Upper lobe of left lung (tissue), 6 donors: ENCODE data around the gene KRT75. TPM values are rescaled to one million over a fixed set of nuclear protein-coding genes. Genes with fewer than 3 reads are reported as not detected.

Experiments
- ATAC-seq, 2 donors: fragments of 200-7000 bp; cut with Tn5 transposase; one replicate each; pipeline ENCODE4 v1.9.1; 2022; ENCODE audit warnings: mild to moderate bottlenecking in 2 of 2, moderate library complexity in 2 of 2; ENCODE audit not compliant: low FRiP score in 2 of 2
- DNase-seq, 2 donors: peaks; one replicate each; pipeline ENCODE4 v3.0.0-alpha.2; 2019 to 2020
- H3K27ac ChIP-seq, 4 donors: fragments of 200-600 bp; sonication (generic); one replicate each; pipeline ENCODE4 v1.5.1; 2016 to 2019
- H3K27me3 ChIP-seq, 4 donors: fragments of 200-600 bp; sonication (generic); one replicate each; pipeline ENCODE4 v1.5.1; 2017 to 2019
- H3K36me3 ChIP-seq, 4 donors: fragments of 200-600 bp; sonication (generic); one replicate each; pipeline ENCODE4 v1.5.1; 2016 to 2019
- H3K4me1 ChIP-seq, 4 donors: fragments of 200-600 bp; sonication (generic); one replicate each; pipeline ENCODE4 v1.5.1; 2018 to 2019
- H3K4me3 ChIP-seq, 4 donors: fragments of 200-600 bp; sonication (generic); one replicate each; pipeline ENCODE4 v1.5.1; 2017 to 2019; ENCODE audit warnings: mild to moderate bottlenecking in 2 of 4, moderate library complexity in 1 of 4
- H3K9me3 ChIP-seq, 4 donors: fragments of 200-600 bp; sonication (generic); one replicate each; pipeline ENCODE4 v1.5.1; 2018 to 2019
- EP300 ChIP-seq, 4 donors: sonication (generic); formaldehyde crosslinking; IDR thresholded peaks; one replicate each; pipeline ENCODE4 v1.5.1; 2017; ENCODE audit warnings: antibody characterized with exemption in 4 of 4, control low read depth in 2 of 4
- POLR2A ChIP-seq, 4 donors: fragments of 450-650 bp; IDR thresholded peaks; one replicate each; pipeline ENCODE4 v1.5.1; 2016 to 2017; ENCODE audit warnings: antibody characterized with exemption in 4 of 4, mild to moderate bottlenecking in 2 of 4
- POLR2AphosphoS5 ChIP-seq, 2 donors: sonication (generic); formaldehyde crosslinking; IDR thresholded peaks; one replicate each; pipeline ENCODE4 v1.5.1; 2017; ENCODE audit warnings: antibody characterized with exemption in 2 of 2
- WGBS, 2 donors: methylation state at CpG; one replicate each; pipeline ENCODE4 v1.1.5; 2017 to 2018; 5-methylcytosine and 5-hydroxymethylcytosine counted together
- total RNA-seq, 6 donors: library from RNA; depleted of rRNA in 4 of 6; stranded (reverse); fragments of >200 nt in 4 of 6; gene quantifications; one replicate each; pipeline versions ENCODE4 v1.1.0 to v1.2.1, GENCODE V29; 2016 to 2021
- TF ChIP-seq, protein P1 (sequence below), 6 experiments: fragments of 450-650 bp in 4 of 6; fragments of 200-600 bp in 2 of 6; sonication (generic) in 2 of 6; IDR thresholded peaks; one replicate each; pipeline ENCODE4 v1.5.1; 2016 to 2019; ENCODE audit warnings: antibody characterized with exemption in 6 of 6
- donor health status: DM: no; HTN: no; CAD: no; lungs with moderate emphysema.
- donor health status: DM: no; HTN: yes; CAD: no; lungs with severe emphysema.

The KRT75 gene
- total RNA-seq, 6 donors from 2014 or later: not detected

DNA sequence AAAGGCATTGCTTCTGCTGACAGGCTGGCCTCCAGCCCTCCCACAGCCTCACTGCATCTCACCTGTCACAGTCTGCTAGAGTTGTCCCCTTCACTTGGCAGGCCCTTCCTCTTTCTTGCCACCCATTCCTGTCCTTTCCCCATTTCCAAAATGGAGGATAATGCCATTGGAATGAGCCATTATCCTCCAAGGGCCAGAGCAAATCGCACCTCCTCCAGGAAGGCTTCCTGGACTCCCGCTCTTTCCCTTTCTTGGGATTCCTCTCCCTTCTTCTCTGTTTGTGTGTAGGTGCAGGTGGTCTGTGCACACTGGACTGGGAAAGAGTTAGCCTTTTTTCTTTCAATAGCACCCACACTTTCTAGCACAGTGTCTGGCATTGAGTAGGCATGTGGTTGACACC is 31.8 kb downstream of the KRT75 start:
- Histone ChIP-seq H3K27me3 (no peaks in the 10 kb centered on the region), H3K27ac (no peak overlapping the region), H3K9me3 (no peaks in the 10 kb centered on the region), H3K36me3 (no peaks in the 10 kb centered on the region), H3K4me3 (no peak overlapping the region), H3K4me1 (no peaks in the 10 kb centered on the region)
- WGBS, 2 donors: 91 to 94% methylated on average over 2 of the region's 2 CpGs
- no peak for ATAC-seq
- no peak for DNase-seq
- no peak for TF ChIP-seq POLR2AphosphoS5 (IDR thresholded peaks at IDR 0.05)
- no peak for TF ChIP-seq POLR2A (IDR thresholded peaks at IDR 0.05)
- TF ChIP-seq, protein P1, sequence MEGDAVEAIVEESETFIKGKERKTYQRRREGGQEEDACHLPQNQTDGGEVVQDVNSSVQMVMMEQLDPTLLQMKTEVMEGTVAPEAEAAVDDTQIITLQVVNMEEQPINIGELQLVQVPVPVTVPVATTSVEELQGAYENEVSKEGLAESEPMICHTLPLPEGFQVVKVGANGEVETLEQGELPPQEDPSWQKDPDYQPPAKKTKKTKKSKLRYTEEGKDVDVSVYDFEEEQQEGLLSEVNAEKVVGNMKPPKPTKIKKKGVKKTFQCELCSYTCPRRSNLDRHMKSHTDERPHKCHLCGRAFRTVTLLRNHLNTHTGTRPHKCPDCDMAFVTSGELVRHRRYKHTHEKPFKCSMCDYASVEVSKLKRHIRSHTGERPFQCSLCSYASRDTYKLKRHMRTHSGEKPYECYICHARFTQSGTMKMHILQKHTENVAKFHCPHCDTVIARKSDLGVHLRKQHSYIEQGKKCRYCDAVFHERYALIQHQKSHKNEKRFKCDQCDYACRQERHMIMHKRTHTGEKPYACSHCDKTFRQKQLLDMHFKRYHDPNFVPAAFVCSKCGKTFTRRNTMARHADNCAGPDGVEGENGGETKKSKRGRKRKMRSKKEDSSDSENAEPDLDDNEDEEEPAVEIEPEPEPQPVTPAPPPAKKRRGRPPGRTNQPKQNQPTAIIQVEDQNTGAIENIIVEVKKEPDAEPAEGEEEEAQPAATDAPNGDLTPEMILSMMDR (IDR thresholded peaks at IDR 0.05): no peak
- TF ChIP-seq EP300 (IDR thresholded peaks at IDR 0.05): no peak

DNA sequence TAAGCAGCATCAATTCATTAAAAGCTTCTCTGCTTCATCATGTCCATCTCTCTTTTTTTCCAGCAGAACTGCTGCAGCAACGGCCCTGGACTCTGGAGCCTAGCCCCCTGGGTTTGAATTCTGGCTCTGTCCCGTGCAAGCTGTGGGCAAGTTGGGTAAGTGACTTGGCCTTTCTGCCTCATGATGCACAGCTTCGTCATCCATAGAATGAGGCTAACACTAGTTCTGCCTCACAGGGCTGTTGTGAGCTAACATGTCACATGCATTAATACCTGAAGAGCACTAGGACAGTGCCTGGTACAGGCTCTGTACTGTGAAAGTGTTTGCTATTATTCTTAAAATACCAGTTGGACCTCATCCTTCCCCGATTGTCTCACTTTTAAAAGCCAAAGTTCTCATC is 32.2 kb downstream of the KRT75 start:
- H3K9me3 ChIP-seq: no peaks in the 10 kb centered on the region
- DNase-seq (no peak), ATAC-seq (no peak)
- no peaks in the 10 kb centered on the region for H3K4me1 ChIP-seq
- H3K36me3 ChIP-seq: no peaks in the 10 kb centered on the region
- WGBS, 2 donors: 80 to 81% methylated on average over 4 of the region's 4 CpGs
- H3K27ac ChIP-seq: no peak overlapping the region
- no peaks in the 10 kb centered on the region for H3K27me3 ChIP-seq
- H3K4me3 ChIP-seq: no peak overlapping the region
- TF ChIP-seq, protein P1 (IDR thresholded peaks at IDR 0.05): no peak
- TF ChIP-seq POLR2A (IDR thresholded peaks at IDR 0.05): no peak
- TF ChIP-seq POLR2AphosphoS5 (IDR thresholded peaks at IDR 0.05): no peak
- TF ChIP-seq EP300 (IDR thresholded peaks at IDR 0.05): no peak

DNA sequence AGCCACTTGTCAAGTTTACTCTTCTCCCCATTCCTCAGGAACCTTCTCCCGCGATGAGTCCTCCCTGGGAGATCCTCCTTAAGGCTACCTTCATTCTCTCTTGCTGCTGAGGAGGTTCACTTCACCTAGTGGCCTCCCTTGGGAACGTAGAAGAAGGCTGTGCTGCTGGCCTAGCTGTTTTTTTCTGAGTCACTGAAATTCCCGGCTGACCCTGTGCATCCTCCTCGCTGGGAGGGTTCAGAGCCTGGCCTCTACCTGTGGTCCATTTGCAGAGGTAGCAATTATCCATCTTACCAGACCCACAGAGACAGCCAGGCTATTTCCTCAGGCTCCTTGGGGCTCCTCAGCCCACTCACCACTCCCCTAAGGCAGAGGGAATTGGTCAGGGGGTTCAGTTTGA is 32.6 kb downstream of the KRT75 start:
- Histone ChIP-seq H3K4me1 (no peaks in the 10 kb centered on the region), H3K27ac (no peak overlapping the region), H3K9me3 (no peaks in the 10 kb centered on the region), H3K36me3 (no peaks in the 10 kb centered on the region), H3K4me3 (no peak overlapping the region), H3K27me3 (no peaks in the 10 kb centered on the region)
- ATAC-seq: no peak
- WGBS, 2 donors: 59 to 79% methylated on average over 5 of the region's 5 CpGs
- TF ChIP-seq POLR2A (IDR thresholded peaks at IDR 0.05) (no peak), POLR2AphosphoS5 (IDR thresholded peaks at IDR 0.05) (no peak), EP300 (IDR thresholded peaks at IDR 0.05) (no peak)
- TF ChIP-seq, protein P1 (IDR thresholded peaks at IDR 0.05): no peak
- no peak for DNase-seq

DNA sequence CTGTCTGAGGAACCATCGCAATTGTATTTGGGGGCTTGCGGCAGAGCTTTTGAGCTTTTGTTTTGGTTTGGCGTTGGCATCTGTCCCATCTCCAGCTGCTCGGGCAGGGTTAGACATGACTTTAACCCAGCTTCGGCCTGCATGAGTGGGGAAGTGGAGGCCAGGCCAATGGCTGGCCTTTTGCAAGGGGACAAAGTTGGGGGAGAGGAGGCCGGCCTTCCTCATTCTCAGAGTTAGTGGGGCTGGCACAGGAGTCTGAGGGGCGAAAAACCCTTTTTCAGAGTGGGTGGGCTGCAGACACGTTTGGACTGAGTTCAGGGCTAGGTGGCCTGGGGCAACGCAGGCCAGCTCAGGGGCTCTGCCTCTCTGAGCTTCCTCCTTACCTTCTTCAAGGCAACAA is 33.3 kb downstream of the KRT75 start:
- Histone ChIP-seq H3K4me1 (no peaks in the 10 kb centered on the region), H3K36me3 (no peaks in the 10 kb centered on the region), H3K27ac (no peak overlapping the region), H3K4me3 (no peak overlapping the region), H3K9me3 (no peaks in the 10 kb centered on the region), H3K27me3 (no peaks in the 10 kb centered on the region)
- 83 to 89% methylated on average over 9 of the region's 9 CpGs for WGBS, 2 donors
- DNase-seq (no peak), ATAC-seq (no peak)
- TF ChIP-seq POLR2AphosphoS5 (IDR thresholded peaks at IDR 0.05) (no peak), EP300 (IDR thresholded peaks at IDR 0.05) (no peak), POLR2A (IDR thresholded peaks at IDR 0.05) (no peak)
- TF ChIP-seq, protein P1 (IDR thresholded peaks at IDR 0.05): no peak

DNA sequence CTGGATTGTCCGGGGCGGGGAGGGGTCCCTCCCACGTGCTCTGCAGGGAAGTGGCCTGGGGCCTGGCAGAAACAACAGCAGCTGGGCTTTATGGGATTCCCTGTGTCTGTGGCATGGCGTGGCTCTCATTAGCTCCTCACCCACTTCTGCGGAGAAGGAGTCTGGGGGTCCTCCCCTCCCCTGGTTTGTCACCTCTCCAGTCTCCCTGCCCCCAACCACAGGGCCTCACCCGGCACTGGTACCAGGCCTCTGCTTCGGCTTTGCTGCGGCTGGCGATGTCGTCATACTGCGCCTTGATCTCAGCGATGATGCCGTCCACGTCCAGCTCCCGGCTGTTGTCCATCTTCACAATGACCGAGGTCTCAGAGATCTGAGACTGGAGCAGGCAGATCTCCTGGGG is 34.4 kb downstream of the KRT75 start:
- no peaks in the 10 kb centered on the region for H3K4me1 ChIP-seq
- no peak overlapping the region for H3K27ac ChIP-seq
- H3K9me3 ChIP-seq: no peaks in the 10 kb centered on the region
- no peaks in the 10 kb centered on the region for H3K27me3 ChIP-seq
- peak in 1 of 2 donors; percentile 38 for DNase-seq
- WGBS, 2 donors: 92 to 93% methylated on average over 11 to 16 of the region's 16 CpGs
- no peak overlapping the region for H3K4me3 ChIP-seq
- ATAC-seq: no peak
- no peaks in the 10 kb centered on the region for H3K36me3 ChIP-seq
- TF ChIP-seq EP300 (IDR thresholded peaks at IDR 0.05) (no peak), POLR2AphosphoS5 (IDR thresholded peaks at IDR 0.05) (no peak), POLR2A (IDR thresholded peaks at IDR 0.05) (no peak)
- TF ChIP-seq, protein P1 (IDR thresholded peaks at IDR 0.05): no peak
